Trophoblast cell (in vitro differentiated cells and primary cell): ENCODE measurements around the gene KCNMA1.

Source experiments
- DNase-seq, 2 donors: peaks; one replicate each; pipeline ENCODE4 v3.0.0-alpha.2; 2016
- H2AFZ ChIP-seq: 2 replicates; pipeline ENCODE4 v1.6.1; 2013; ENCODE audit warnings: low read length, moderate library complexity, mild to moderate bottlenecking; ENCODE audit not compliant: insufficient read depth, poor library complexity
- H2AK5ac ChIP-seq: 2 replicates; pipeline ENCODE4 v1.6.1; 2013; ENCODE audit warnings: mild to moderate bottlenecking, low read length
- H2BK120ac ChIP-seq: 2 replicates; pipeline ENCODE4 v1.6.1; 2013; ENCODE audit warnings: low read length, mild to moderate bottlenecking, moderate library complexity; ENCODE audit not compliant: insufficient read depth, poor library complexity
- H2BK12ac ChIP-seq: 2 replicates; pipeline ENCODE4 v1.6.1; 2013; ENCODE audit warnings: mild to moderate bottlenecking, low read length, moderate library complexity
- H2BK5ac ChIP-seq: 2 replicates; pipeline ENCODE4 v1.6.1; 2013; ENCODE audit warnings: low read length, low read depth, moderate library complexity, mild to moderate bottlenecking; ENCODE audit not compliant: poor library complexity
- H3K14ac ChIP-seq: 2 replicates; pipeline ENCODE4 v1.6.1; 2013; ENCODE audit warnings: mild to moderate bottlenecking, low read length
- H3K18ac ChIP-seq: 2 replicates; pipeline ENCODE4 v1.6.1; 2013; ENCODE audit warnings: mild to moderate bottlenecking, low read length
- H3K23ac ChIP-seq: 2 replicates; pipeline ENCODE4 v1.6.1; 2013; ENCODE audit warnings: low read length
- H3K27ac ChIP-seq: 2 replicates; pipeline ENCODE4 v1.5.1; 2013; ENCODE audit warnings: low read depth, mild to moderate bottlenecking, inconsistent platforms, low read length, moderate library complexity
- H3K27me3 ChIP-seq: 2 replicates; pipeline ENCODE4 v1.6.1; 2013; ENCODE audit warnings: inconsistent platforms, mild to moderate bottlenecking, low read length, moderate library complexity; ENCODE audit not compliant: insufficient read depth
- H3K36me3 ChIP-seq, 2 experiments: 1 replicate in 1 of 2; 2 replicates in 1 of 2; pipeline ENCODE4 v1.6.1; 2013; ENCODE audit warnings: low read length in 2 of 2, mild to moderate bottlenecking in 2 of 2, moderate library complexity in 1 of 2; ENCODE audit not compliant: insufficient read depth in 2 of 2, control insufficient read depth in 1 of 2
- H3K4ac ChIP-seq: 2 replicates; pipeline ENCODE4 v1.6.1; 2013; ENCODE audit warnings: low read depth, mild to moderate bottlenecking, low read length, moderate library complexity
- H3K4me1 ChIP-seq, 2 experiments: 1 replicate in 1 of 2; 2 replicates in 1 of 2; pipeline ENCODE4 v1.6.1; 2013; ENCODE audit warnings: low read length in 2 of 2, mild to moderate bottlenecking in 2 of 2, moderate library complexity in 1 of 2; ENCODE audit not compliant: insufficient read depth in 2 of 2, control insufficient read depth in 1 of 2
- H3K4me2 ChIP-seq: 2 replicates; pipeline ENCODE4 v1.6.1; 2013; ENCODE audit warnings: inconsistent platforms, mild to moderate bottlenecking, low read length, moderate library complexity
- H3K4me3 ChIP-seq: 2 replicates; pipeline ENCODE4 v1.5.1; 2013; ENCODE audit warnings: mild to moderate bottlenecking, low read depth, low read length, inconsistent platforms
- H3K79me1 ChIP-seq: one replicate; pipeline ENCODE4 v1.6.1; 2013; ENCODE audit warnings: low read length
- H3K79me2 ChIP-seq: 2 replicates; pipeline ENCODE4 v1.6.1; 2013; ENCODE audit warnings: low read length, mild to moderate bottlenecking; ENCODE audit not compliant: control insufficient read depth, insufficient read depth, poor library complexity
- H3K9ac ChIP-seq: 2 replicates; pipeline ENCODE4 v1.6.1; 2013; ENCODE audit warnings: mild to moderate bottlenecking, low read length
- H3K9me3 ChIP-seq: 2 replicates; pipeline ENCODE4 v1.6.1; 2013; ENCODE audit warnings: low read depth, mild to moderate bottlenecking, control low read depth, inconsistent platforms, low read length; ENCODE audit not compliant: insufficient read depth
- H4K12ac ChIP-seq: 2 replicates; pipeline ENCODE4 v1.6.1; 2013; ENCODE audit warnings: low read depth, mild to moderate bottlenecking, low read length, moderate library complexity
- H4K8ac ChIP-seq: 2 replicates; pipeline ENCODE4 v1.6.1; 2013; ENCODE audit warnings: low read depth, mild to moderate bottlenecking, low read length, moderate library complexity
- H4K91ac ChIP-seq: one replicate; pipeline ENCODE4 v1.6.1; 2013; ENCODE audit warnings: low read depth, mild to moderate bottlenecking, low read length, moderate library complexity
- WGBS: extraction: QIAGEN DNeasy Blood & Tissue Kit; methylation state at CpG from one replicate; pipeline ENCODE4 v1.1.7; 2013; ENCODE audit warnings: missing lambda C conversion rate; ENCODE audit not compliant: insufficient read length, insufficient coverage; ENCODE audit errors: extremely low coverage; 5-methylcytosine and 5-hydroxymethylcytosine counted together

Gene KCNMA1

DNA sequence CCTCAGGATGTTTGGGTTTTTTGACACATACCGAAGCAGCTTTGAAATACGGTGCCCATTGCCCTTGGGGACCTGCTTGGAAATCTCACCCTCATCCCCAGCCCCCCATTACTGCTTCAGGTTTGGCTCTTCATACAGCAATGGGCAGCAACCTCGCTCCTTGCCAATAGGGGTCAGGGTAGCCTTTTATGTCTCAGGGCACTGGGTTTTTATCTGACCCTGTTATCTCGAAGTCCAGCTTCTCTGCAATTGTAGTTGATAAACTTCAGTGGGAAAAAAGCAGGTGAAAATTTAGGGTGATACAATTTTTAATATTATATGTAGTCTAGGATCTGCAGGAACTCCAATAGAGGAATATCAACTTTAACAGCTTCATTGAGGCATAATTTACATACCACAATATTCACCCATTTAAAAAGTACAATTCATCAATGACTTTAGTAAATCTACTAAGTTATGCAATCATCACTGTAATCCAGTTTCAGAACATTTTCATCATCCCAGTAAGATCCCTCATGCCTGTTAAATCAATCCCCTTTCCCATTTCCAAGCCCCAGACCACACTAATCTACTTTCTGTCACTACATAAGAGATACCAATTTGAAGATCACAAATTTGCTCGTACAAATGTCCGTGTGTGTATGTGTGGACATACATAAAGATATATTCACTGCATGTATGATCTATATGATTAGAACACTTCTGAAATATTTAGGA, 386.2 kb downstream of the KCNMA1 start:
- Histone ChIP-seq H2AK5ac (peak overlapping the region; percentile 64), H3K23ac (no peak overlapping the region), H2BK120ac (no peak overlapping the region), H4K12ac (no peak overlapping the region), H3K27me3 (no peaks in the 10 kb centered on the region), H3K14ac (no peak overlapping the region), H3K79me2 (peaks cover 2% of the 10 kb centered on the region), H3K18ac (no peak overlapping the region), H4K91ac (peak overlapping the region; percentile 38), H3K4me3 (no peak overlapping the region), H2BK12ac (peak overlapping the region; percentile 30), H3K27ac (no peak overlapping the region), H3K9me3 (no peaks in the 10 kb centered on the region), H3K9ac (no peak overlapping the region), H3K36me3 (peaks cover 2 to 6% of the 10 kb centered on the region in 2 experiments), H4K8ac (no peak overlapping the region), H3K4me2 (no peak overlapping the region), H2AFZ (no peak overlapping the region), H3K79me1 (peaks cover 27% of the 10 kb centered on the region), H3K4ac (no peak overlapping the region), H3K4me1 (peaks cover 10 to 15% of the 10 kb centered on the region in 2 experiments), H2BK5ac (no peak overlapping the region)
- peak in 1 of 2 donors; percentile 41 for DNase-seq
- WGBS: no CpG with 5 or more reads among the region's 6 CpGs

DNA sequence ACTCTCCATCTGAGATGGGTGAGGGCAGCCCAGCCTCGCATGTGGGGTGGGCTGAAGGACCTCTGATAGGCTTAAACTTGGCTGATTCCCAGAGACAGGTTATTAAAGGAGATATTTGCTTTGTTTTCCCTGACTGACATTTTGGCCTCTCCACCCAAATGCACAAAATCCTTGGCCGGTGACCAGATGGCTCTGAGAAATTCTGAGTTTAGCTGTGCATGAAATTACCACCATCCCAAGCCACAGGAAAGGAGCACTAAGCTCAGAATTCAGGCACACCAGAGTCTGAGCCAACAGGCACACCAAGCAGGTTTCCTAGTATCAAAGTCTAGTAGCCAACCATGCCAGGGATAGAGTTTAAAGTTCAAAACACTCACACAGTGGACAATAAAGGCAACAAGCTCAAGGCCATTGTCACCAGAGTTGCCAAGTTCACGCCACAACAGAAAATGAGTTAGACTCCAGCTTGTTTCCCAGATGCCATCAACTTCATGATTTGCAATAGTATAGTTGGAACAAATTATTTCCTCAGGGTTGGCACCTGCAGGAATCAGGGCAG, 387.6 kb downstream of the KCNMA1 start:
- Histone ChIP-seq H2BK5ac (peak overlapping the region; percentile 18), H3K9me3 (no peaks in the 10 kb centered on the region), H3K4me1 (peaks cover 16 to 20% of the 10 kb centered on the region in 2 experiments), H3K14ac (peak overlapping the region; percentile 36), H3K23ac (no peak overlapping the region), H3K9ac (no peak overlapping the region), H3K36me3 (peaks cover 2 to 6% of the 10 kb centered on the region in 2 experiments), H2BK120ac (peak overlapping the region; percentile 9), H3K4me3 (no peak overlapping the region), H4K8ac (no peak overlapping the region), H2AK5ac (peak overlapping the region; percentile 21), H3K27ac (peak overlapping the region; percentile 31), H2AFZ (no peak overlapping the region), H4K91ac (peak overlapping the region; percentile 72), H3K79me1 (peaks cover 31% of the 10 kb centered on the region), H3K27me3 (no peaks in the 10 kb centered on the region), H4K12ac (no peak overlapping the region), H2BK12ac (peak overlapping the region; percentile 73), H3K79me2 (peaks cover 2% of the 10 kb centered on the region), H3K18ac (peak overlapping the region; percentile 8), H3K4ac (peak overlapping the region; percentile 9), H3K4me2 (no peak overlapping the region)
- WGBS: no CpG with 5 or more reads among the region's 3 CpGs
- no peak for DNase-seq

DNA sequence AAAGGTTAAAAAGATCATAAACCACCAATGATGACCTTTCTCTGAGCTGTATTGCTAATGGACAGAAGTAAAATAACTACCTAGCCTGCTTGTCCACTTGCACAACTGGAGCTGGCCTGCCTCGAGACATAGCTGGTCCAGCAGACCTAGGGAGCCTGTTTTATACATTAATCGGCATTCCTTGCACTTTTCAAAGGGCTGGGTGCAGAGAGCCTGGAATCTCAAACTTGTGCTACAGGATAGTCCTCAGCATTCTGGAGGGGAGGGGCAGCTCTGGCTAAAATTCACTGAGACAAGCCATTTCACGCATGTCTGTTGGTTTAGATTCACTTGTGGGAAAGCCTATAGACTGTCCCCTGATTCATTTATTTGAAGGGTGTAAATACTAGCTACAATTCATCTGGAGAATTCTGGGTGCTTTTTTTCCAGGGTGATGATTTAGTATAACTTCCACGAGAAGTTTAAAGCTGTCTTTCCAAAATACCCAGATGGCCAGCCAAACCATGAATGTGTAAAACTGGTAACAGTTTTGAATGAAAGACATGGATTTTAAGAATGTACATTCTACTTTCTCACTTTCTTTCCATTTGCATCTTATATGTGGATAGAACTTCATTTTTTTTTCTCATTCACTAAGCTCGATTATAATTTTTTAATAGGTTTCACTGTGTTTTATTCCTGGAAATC, 389.4 kb downstream of the KCNMA1 start:
- Histone ChIP-seq H3K4ac (no peak overlapping the region), H3K4me1 (peaks cover 16 to 24% of the 10 kb centered on the region in 2 experiments), H3K36me3 (peaks cover 2 to 6% of the 10 kb centered on the region in 2 experiments), H2AFZ (no peak overlapping the region), H2BK12ac (no peak overlapping the region), H3K9ac (no peak overlapping the region), H3K9me3 (no peaks in the 10 kb centered on the region), H4K91ac (no peak overlapping the region), H3K23ac (no peak overlapping the region), H3K27me3 (no peaks in the 10 kb centered on the region), H3K14ac (no peak overlapping the region), H3K27ac (peak overlapping the region; percentile 98), H3K18ac (no peak overlapping the region), H4K12ac (no peak overlapping the region), H2BK5ac (no peak overlapping the region), H4K8ac (no peak overlapping the region), H3K79me1 (peaks cover 35% of the 10 kb centered on the region), H2BK120ac (no peak overlapping the region), H3K4me3 (no peak overlapping the region), H3K79me2 (peaks cover 2% of the 10 kb centered on the region), H3K4me2 (no peak overlapping the region), H2AK5ac (no peak overlapping the region)
- no CpG with 5 or more reads among the region's 5 CpGs for WGBS
- peak; percentile 60 to 73 for DNase-seq

DNA sequence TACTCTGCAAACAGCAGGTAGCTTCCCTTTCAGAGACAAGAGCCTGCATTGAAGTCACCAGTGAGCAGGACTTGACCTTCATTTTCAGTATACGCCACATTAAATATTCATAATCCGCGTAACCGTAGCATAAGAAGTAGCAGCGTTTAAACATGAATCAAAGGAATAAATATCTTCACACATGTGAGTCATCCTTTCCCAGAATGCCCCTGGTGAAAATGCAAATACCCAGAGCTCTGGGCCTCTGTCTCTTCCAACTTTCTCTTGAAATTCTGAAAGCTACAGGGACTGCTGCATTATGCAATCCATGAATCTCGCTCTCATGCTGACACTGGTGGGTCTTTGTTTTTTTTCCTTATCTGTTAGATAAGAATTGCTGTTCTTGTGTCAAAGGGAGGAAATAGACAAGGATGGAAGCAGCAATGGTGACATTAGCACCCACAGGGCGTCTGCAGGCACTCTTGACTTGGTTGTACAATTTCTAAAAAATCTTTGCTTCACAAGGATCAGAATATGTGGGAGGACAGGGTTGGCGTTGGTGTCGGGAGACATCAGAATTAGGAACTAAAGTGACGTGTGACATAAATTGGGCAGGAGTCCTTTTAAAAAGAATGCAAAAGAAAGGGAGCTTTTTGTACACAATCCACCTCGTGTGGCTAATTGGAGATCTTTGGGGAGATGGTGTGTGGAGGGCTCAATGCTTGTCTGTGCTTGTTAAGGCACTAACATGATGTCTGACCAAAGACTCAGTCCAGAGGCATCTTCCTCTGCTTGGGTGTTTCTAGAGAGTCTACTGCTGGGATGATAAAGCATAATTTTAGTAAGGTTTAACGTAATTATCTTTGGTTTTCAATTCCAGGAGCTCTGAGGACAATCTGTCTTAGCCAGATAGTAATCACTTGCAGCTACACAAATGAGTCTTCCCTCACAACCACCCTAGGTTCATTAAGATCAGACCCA, 390.3 kb downstream of the KCNMA1 start:
- peak overlapping the region; percentile 71 for H3K14ac ChIP-seq
- peaks cover 40% of the 10 kb centered on the region for H3K79me1 ChIP-seq
- peak overlapping the region; percentile 98 for H3K27ac ChIP-seq
- H3K4ac ChIP-seq: peak overlapping the region; percentile 61
- H2AFZ ChIP-seq: no peak overlapping the region
- no CpG with 5 or more reads among the region's 12 CpGs for WGBS
- H3K4me3 ChIP-seq: no peak overlapping the region
- no peaks in the 10 kb centered on the region for H3K9me3 ChIP-seq
- H4K12ac ChIP-seq: no peak overlapping the region
- H4K91ac ChIP-seq: peak overlapping the region; percentile 97
- H3K18ac ChIP-seq: peak overlapping the region; percentile 70
- DNase-seq: peak in 1 of 2 donors; percentile 13
- peak overlapping the region; percentile 84 for H4K8ac ChIP-seq
- no peak overlapping the region for H3K9ac ChIP-seq
- H3K27me3 ChIP-seq: no peaks in the 10 kb centered on the region
- peak overlapping the region; percentile 91 for H2BK12ac ChIP-seq
- H3K79me2 ChIP-seq: peaks cover 2% of the 10 kb centered on the region
- H2BK5ac ChIP-seq: peak overlapping the region; percentile 94
- H3K23ac ChIP-seq: no peak overlapping the region
- peak overlapping the region; percentile 88 for H2BK120ac ChIP-seq
- peaks cover 2 to 6% of the 10 kb centered on the region in 2 experiments for H3K36me3 ChIP-seq
- peak overlapping the region; percentile 58 for H2AK5ac ChIP-seq
- peak overlapping the region; percentile 23 for H3K4me2 ChIP-seq
- peaks cover 20 to 30% of the 10 kb centered on the region in 2 experiments for H3K4me1 ChIP-seq
